T-helper 2 cell treated with Interferon-gamma antibody and Interleukin-4, amounts not matched to agents 5 μg/mL and 100 μg/mL, for 36 hours (primary cell): ENCODE data around the gene CTNNA3.

Source experiments
- DNase-seq: peaks from one replicate; pipeline ENCODE4 v3.0.0; 2021; ENCODE audit warnings: low spot score
- H3K27ac Mint-ChIP-seq: one replicate; pipeline ENCODE4 v1.8.0; 2021; ENCODE audit warnings: mild to moderate bottlenecking, mixed read lengths
- H3K27me3 Mint-ChIP-seq: one replicate; pipeline ENCODE4 v1.8.0; 2021; ENCODE audit warnings: low read depth, mixed read lengths
- H3K36me3 Mint-ChIP-seq: one replicate; pipeline ENCODE4 v1.8.0; 2021; ENCODE audit warnings: low read depth, mixed read lengths
- H3K4me1 Mint-ChIP-seq: one replicate; pipeline ENCODE4 v1.8.0; 2021; ENCODE audit warnings: low read depth, mixed read lengths
- H3K4me3 Mint-ChIP-seq: one replicate; pipeline ENCODE4 v1.8.0; 2022; ENCODE audit warnings: mild to moderate bottlenecking, moderate library complexity, mixed read lengths
- H3K9me3 Mint-ChIP-seq: one replicate; pipeline ENCODE4 v1.8.0; 2021; ENCODE audit warnings: mixed read lengths

Gene CTNNA3

GRCh38 chr10:66283874-66284464, 1412.0 kb downstream of the CTNNA3 start:
- DNase-seq: no peak
- Mint-ChIP-seq H3K9me3 (no peaks in the 10 kb centered on the region), H3K4me3 (no peak overlapping the region), H3K27me3 (no peaks in the 10 kb centered on the region), H3K4me1 (no peaks in the 10 kb centered on the region), H3K27ac (no peak overlapping the region), H3K36me3 (no peaks in the 10 kb centered on the region)

GRCh38 chr10:66283064-66283463, 1412.9 kb downstream of the CTNNA3 start:
- Mint-ChIP-seq H3K4me1 (no peaks in the 10 kb centered on the region), H3K9me3 (no peaks in the 10 kb centered on the region), H3K27ac (no peak overlapping the region), H3K36me3 (no peaks in the 10 kb centered on the region), H3K27me3 (no peaks in the 10 kb centered on the region), H3K4me3 (no peak overlapping the region)
- no peak for DNase-seq

- Mint-ChIP-seq H3K36me3 (no peaks in the 10 kb centered on the region), H3K9me3 (no peaks in the 10 kb centered on the region), H3K27me3 (no peaks in the 10 kb centered on the region), H3K27ac (no peak overlapping the region), H3K4me3 (no peak overlapping the region), H3K4me1 (no peaks in the 10 kb centered on the region)
- DNase-seq: no peak
Measured at GRCh38 chr10:66281327-66281726, 1414.7 kb downstream of the CTNNA3 start.

- no peak for DNase-seq
- no peaks in the 10 kb centered on the region for H3K36me3 Mint-ChIP-seq
- H3K9me3 Mint-ChIP-seq: no peaks in the 10 kb centered on the region
- H3K27ac Mint-ChIP-seq: no peak overlapping the region
- H3K27me3 Mint-ChIP-seq: no peaks in the 10 kb centered on the region
- no peak overlapping the region for H3K4me3 Mint-ChIP-seq
- no peaks in the 10 kb centered on the region for H3K4me1 Mint-ChIP-seq
Measured at GRCh38 chr10:66277481-66277880, 1418.5 kb downstream of the CTNNA3 start.

GRCh38 chr10:66273966-66274519, 1422.0 kb downstream of the CTNNA3 start:
- Mint-ChIP-seq H3K36me3 (no peaks in the 10 kb centered on the region), H3K27me3 (no peaks in the 10 kb centered on the region), H3K9me3 (peaks cover 4% of the 10 kb centered on the region), H3K4me3 (no peak overlapping the region), H3K27ac (no peak overlapping the region), H3K4me1 (no peaks in the 10 kb centered on the region)
- DNase-seq: no peak

GRCh38 chr10:66265398-66265797, 1430.6 kb downstream of the CTNNA3 start:
- Mint-ChIP-seq H3K27me3 (no peaks in the 10 kb centered on the region), H3K9me3 (peaks cover under 1% of the 10 kb centered on the region), H3K36me3 (no peaks in the 10 kb centered on the region), H3K27ac (no peak overlapping the region), H3K4me3 (no peak overlapping the region), H3K4me1 (no peaks in the 10 kb centered on the region)
- DNase-seq: no peak

GRCh38 chr10:66259836-66260235, 1436.2 kb downstream of the CTNNA3 start:
- H3K4me1 Mint-ChIP-seq: no peaks in the 10 kb centered on the region
- no peaks in the 10 kb centered on the region for H3K27me3 Mint-ChIP-seq
- no peak overlapping the region for H3K27ac Mint-ChIP-seq
- H3K36me3 Mint-ChIP-seq: no peaks in the 10 kb centered on the region
- peaks cover 7% of the 10 kb centered on the region for H3K9me3 Mint-ChIP-seq
- no peak overlapping the region for H3K4me3 Mint-ChIP-seq
- no peak for DNase-seq

GRCh38 chr10:66258693-66259092, 1437.3 kb downstream of the CTNNA3 start:
- Mint-ChIP-seq H3K27ac (no peak overlapping the region), H3K27me3 (no peaks in the 10 kb centered on the region), H3K4me1 (no peaks in the 10 kb centered on the region), H3K4me3 (no peak overlapping the region), H3K36me3 (no peaks in the 10 kb centered on the region), H3K9me3 (peaks cover 7% of the 10 kb centered on the region)
- no peak for DNase-seq

- H3K27ac Mint-ChIP-seq: no peak overlapping the region
- H3K27me3 Mint-ChIP-seq: no peaks in the 10 kb centered on the region
- no peak overlapping the region for H3K4me3 Mint-ChIP-seq
- DNase-seq: no peak
- no peaks in the 10 kb centered on the region for H3K4me1 Mint-ChIP-seq
- H3K36me3 Mint-ChIP-seq: no peaks in the 10 kb centered on the region
- peaks cover 7% of the 10 kb centered on the region for H3K9me3 Mint-ChIP-seq
Measured at GRCh38 chr10:66257801-66258200, 1438.2 kb downstream of the CTNNA3 start.

- no peak for DNase-seq
- H3K4me3 Mint-ChIP-seq: no peak overlapping the region
- no peaks in the 10 kb centered on the region for H3K36me3 Mint-ChIP-seq
- H3K27me3 Mint-ChIP-seq: no peaks in the 10 kb centered on the region
- no peaks in the 10 kb centered on the region for H3K4me1 Mint-ChIP-seq
- H3K9me3 Mint-ChIP-seq: peaks cover 12% of the 10 kb centered on the region
- H3K27ac Mint-ChIP-seq: no peak overlapping the region
Measured at GRCh38 chr10:66252986-66253385, 1443.0 kb downstream of the CTNNA3 start.

- DNase-seq: no peak
- Mint-ChIP-seq H3K27ac (no peak overlapping the region), H3K4me1 (no peaks in the 10 kb centered on the region), H3K4me3 (no peak overlapping the region), H3K9me3 (peaks cover 10% of the 10 kb centered on the region), H3K36me3 (no peaks in the 10 kb centered on the region), H3K27me3 (no peaks in the 10 kb centered on the region)
Measured at GRCh38 chr10:66246177-66246576, 1449.8 kb downstream of the CTNNA3 start.

- DNase-seq: no peak
- no peaks in the 10 kb centered on the region for H3K4me1 Mint-ChIP-seq
- no peak overlapping the region for H3K27ac Mint-ChIP-seq
- no peaks in the 10 kb centered on the region for H3K27me3 Mint-ChIP-seq
- no peaks in the 10 kb centered on the region for H3K36me3 Mint-ChIP-seq
- peaks cover 10% of the 10 kb centered on the region for H3K9me3 Mint-ChIP-seq
- H3K4me3 Mint-ChIP-seq: no peak overlapping the region
Measured at GRCh38 chr10:66244953-66245352, 1451.0 kb downstream of the CTNNA3 start.

GRCh38 chr10:66242885-66243284, 1453.1 kb downstream of the CTNNA3 start:
- DNase-seq: no peak
- H3K36me3 Mint-ChIP-seq: no peaks in the 10 kb centered on the region
- H3K27me3 Mint-ChIP-seq: no peaks in the 10 kb centered on the region
- peaks cover 4% of the 10 kb centered on the region for H3K9me3 Mint-ChIP-seq
- H3K27ac Mint-ChIP-seq: no peak overlapping the region
- H3K4me3 Mint-ChIP-seq: no peak overlapping the region
- no peaks in the 10 kb centered on the region for H3K4me1 Mint-ChIP-seq

GRCh38 chr10:66239062-66239461, 1456.9 kb downstream of the CTNNA3 start:
- no peak overlapping the region for H3K4me3 Mint-ChIP-seq
- no peak for DNase-seq
- no peak overlapping the region for H3K27ac Mint-ChIP-seq
- H3K4me1 Mint-ChIP-seq: no peaks in the 10 kb centered on the region
- H3K36me3 Mint-ChIP-seq: no peaks in the 10 kb centered on the region
- no peaks in the 10 kb centered on the region for H3K27me3 Mint-ChIP-seq
- H3K9me3 Mint-ChIP-seq: no peaks in the 10 kb centered on the region

- H3K27me3 Mint-ChIP-seq: no peaks in the 10 kb centered on the region
- no peaks in the 10 kb centered on the region for H3K9me3 Mint-ChIP-seq
- DNase-seq: no peak
- H3K4me1 Mint-ChIP-seq: no peaks in the 10 kb centered on the region
- H3K36me3 Mint-ChIP-seq: no peaks in the 10 kb centered on the region
- H3K27ac Mint-ChIP-seq: no peak overlapping the region
- H3K4me3 Mint-ChIP-seq: no peak overlapping the region
Measured at GRCh38 chr10:66238343-66238742, 1457.7 kb downstream of the CTNNA3 start.
